ENCODE results near the gene WDR73. TPM values are rescaled to one million over a fixed set of nuclear protein-coding genes. Genes with fewer than 3 reads are reported as not detected.

Gene WDR73
- total and polyA plus RNA-seq, 2 of the 8 experiments (the other 6 are each of a cell fraction or from before 2014, with no cell fraction given): 22.7 to 23.1 TPM

- no peak for TF ChIP-seq CHD7 (IDR thresholded peaks at IDR 0.05; ENCODE audit: insufficient replicate concordance, low read length)
- no peak for TF ChIP-seq RNF2 (IDR thresholded peaks at IDR 0.05; ENCODE audit: borderline replicate concordance, low read depth, low read length, missing control alignments, poor library complexity, severe bottlenecking)
- TF ChIP-seq SAP30 (IDR thresholded peaks at IDR 0.05; ENCODE audit: insufficient read depth, insufficient replicate concordance, low read length): no peak
- TF ChIP-seq NANOG (IDR thresholded peaks at IDR 0.05; ENCODE audit: insufficient read depth, low read depth, low read length, poor library complexity, severe bottlenecking): no peak
- no peak for TF ChIP-seq KDM5A (IDR thresholded peaks at IDR 0.05; ENCODE audit: low read length)
- no peak for TF ChIP-seq ATF3 (IDR thresholded peaks at IDR 0.05; ENCODE audit: insufficient read depth, low read depth, low read length)
- TF ChIP-seq CBX8 (IDR thresholded peaks at IDR 0.05; ENCODE audit: borderline replicate concordance, low read depth, low read length): no peak
- TF ChIP-seq SUZ12 (IDR thresholded peaks at IDR 0.05; ENCODE audit: low read length): no peak
Observed at GRCh38 chr15:84654689-84655453, 788 bp upstream of the WDR73 start (continued).
